GM21390 (cell line): ENCODE data around the gene CEP55.
"Not testable (repeated sequence)": the region's sequence is repeated elsewhere in the genome, so short reads cannot be mapped to it uniquely, and the experiment has no call there.

Experiments
- ATAC-seq: cut with Tn5 transposase; IDR thresholded peaks from one replicate; pipeline ENCODE4 v1.9.1; 2021; ENCODE audit not compliant: unreplicated experiment

CEP55 gene

GRCh38 chr10:93505075-93505474, 8.7 kb downstream of the CEP55 start:
- no peak for ATAC-seq

DNA sequence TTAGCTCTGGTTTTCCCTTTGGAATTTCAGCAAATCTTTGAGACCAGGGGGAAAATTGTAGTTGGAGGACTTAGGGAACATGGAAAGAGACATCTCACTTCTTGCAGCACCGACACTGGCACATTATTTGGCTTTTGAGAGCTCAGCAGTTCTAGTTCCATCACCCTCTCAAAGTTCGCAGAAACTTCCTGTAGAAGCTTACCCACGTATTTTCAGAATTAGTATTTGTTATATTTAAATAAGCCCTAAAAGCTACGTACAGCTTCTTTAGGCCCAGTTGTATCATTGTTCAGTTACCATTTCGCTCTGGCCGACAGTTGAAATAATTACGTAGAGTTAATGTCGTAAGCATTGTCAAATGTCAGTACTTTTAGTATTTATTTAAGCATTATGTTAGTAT, 13.4 kb downstream of the CEP55 start:
- no peak for ATAC-seq

DNA sequence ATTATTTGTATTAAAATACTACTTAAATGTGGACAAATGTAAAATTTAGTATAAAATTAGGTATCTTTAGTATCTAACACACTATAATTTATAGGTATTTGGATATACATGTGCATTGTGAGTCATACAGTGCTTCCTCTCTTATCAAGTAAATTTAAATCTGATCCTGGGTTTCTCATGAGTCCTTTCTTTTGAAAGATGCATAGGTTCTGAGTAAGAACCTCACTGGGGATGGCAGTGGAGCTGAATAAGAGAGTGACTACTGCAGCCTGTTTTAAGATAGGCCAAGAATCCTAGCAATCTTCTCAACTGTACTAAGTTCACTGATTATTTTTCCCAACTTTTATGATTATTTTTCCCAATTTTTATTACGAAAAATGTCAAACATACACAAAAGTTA, 16.2 kb downstream of the CEP55 start:
- ATAC-seq = no peak

DNA sequence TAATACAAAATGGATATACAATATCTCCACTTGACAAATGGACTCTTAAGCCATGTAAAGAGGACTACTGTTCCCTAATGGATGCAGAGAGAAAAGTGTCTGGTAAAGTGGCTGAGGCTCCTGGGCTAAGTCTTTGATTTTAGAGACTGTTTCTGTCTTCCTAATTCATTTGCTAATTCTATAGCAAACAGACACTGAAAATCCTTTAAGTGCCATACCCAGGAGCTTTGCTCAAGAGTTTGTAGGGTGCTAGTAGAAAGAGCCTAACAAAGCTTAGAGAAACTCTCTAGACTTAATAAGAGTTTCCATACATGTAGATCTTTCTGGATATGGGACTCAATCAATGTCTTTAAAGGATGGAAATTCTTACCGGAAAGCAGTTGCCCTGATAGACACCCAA, 16.7 kb downstream of the CEP55 start:
- no peak for ATAC-seq

DNA sequence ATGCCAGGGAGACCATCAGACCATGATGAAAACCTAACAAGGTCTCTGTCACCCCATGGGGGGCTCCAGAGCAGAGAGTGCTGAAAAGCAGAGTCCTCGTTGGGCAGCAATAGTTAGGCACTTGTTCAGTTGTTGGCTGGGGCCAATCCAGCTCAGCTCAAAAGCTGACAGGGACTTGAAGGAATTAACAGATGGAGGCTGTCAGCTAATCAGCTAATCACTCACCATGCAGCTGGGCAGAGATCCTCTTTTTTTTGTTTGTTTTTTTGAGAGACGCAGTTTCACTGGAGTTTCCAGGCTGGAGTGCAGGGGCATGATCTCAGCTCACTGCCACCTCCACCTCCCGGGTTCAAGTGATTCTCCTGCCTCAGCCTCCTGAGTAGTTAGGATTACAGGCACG, 18.1 kb downstream of the CEP55 start:
- ATAC-seq = no peak

GRCh38 chr10:93515071-93516005, 18.9 kb downstream of the CEP55 start:
- ATAC-seq = no peak

DNA sequence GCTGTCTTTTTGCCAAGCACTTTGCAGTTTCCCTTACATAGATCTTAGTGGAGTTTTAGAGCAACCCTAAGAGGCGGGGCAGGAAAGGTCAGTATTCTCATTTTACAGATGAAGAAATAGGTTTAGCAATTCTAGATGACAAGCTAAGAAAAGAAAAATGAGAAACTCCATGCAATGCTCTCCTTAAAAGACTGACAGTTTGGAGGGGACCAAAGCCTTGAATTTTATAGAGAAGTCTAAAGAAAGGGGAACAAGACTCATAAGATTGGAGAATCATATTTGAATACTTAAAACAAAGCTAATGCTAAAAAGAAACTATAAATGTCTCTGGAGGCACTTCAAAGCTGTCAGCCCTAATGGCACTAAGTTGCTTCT, 19.6 kb downstream of the CEP55 start:
- ATAC-seq = no peak

DNA sequence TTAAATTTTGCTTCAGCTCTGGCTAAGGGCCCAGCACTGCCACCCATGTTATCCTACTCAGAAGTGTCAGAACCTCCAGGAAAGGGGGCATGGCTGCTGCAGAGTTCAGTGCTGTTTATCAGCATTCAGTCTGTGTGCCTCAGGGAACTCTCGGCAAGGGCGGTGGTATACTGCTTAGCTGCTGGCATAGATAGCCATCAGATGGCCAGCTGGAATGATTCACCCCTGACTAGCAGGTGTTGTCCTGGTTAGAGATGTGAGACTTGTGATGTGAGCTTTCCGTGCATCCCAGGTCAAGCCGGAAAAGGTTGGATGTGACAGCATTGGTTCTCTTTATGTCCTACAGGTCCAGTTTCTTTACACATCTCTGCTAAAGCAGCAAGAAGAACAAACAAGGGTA, 22.1 kb downstream of the CEP55 start:
- no peak for ATAC-seq

DNA sequence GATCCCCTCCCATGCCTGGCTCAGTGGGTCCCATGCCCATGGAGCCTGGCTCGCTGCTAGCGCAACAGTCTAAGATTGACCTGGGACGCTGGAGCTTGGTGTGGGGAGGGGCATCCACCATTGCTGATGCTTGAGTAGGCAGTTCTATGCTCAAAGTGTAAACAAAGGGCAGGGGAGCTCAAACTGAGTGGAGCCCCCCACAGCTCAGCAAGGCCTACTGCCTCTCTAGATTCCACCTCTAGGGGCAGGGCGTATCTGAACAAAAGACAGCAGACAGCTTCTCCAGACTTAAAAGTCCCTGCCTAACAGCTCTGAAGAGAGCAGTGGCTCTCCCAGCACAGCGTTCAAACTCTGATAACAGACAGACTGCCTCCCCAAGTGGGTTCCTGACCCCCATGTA, 38.9 kb downstream of the CEP55 start:
- ATAC-seq = no peak

- ATAC-seq = not testable (repeated sequence)
Observed at GRCh38 chr10:93540871-93541270, 44.5 kb downstream of the CEP55 start.

GRCh38 chr10:93541402-93542357, 45.3 kb downstream of the CEP55 start:
- ATAC-seq = no peak

DNA sequence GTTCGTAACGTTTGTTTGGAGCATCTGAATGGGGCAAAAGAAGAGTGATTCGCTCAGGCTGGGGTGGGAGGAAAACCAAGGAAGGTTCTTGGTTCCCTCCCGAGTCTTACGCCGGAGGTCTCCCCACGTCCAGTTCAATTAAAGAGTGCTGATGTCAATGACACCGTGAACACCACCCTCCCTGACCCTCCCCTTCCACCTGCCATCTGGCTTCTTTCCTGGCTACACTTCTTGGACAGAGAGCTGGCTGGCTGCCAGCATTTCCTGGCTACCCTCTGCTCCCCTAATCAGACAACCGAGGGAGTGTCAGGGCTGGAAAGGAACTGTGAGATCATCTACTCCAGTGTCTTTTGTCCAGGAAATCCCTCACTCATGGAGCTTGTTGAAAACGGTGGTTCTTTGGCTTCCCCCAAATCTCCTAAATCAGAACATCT, 46.0 kb downstream of the CEP55 start:
- no peak for ATAC-seq

- ATAC-seq = not testable (repeated sequence)
Observed at GRCh38 chr10:93546995-93547394, 50.6 kb downstream of the CEP55 start.

DNA sequence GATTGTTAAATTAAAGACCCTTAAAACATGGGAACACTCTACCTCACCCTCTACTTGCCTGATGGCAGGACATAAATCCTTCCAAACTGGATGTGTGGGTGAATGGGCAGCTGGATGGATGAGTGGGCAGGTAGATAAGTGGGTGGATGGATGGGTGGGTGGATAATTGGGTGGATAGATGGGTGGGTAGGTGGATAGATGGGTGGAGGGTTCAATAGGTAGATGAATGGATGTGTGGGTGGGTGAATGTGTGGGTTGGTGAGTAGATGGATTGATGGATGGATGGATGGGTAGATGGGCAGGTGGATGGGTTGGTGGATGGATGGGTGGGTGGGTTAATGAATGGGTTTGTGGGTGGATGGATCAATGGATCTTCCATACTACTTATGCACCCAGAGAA, 51.1 kb downstream of the CEP55 start:
- ATAC-seq = no peak

DNA sequence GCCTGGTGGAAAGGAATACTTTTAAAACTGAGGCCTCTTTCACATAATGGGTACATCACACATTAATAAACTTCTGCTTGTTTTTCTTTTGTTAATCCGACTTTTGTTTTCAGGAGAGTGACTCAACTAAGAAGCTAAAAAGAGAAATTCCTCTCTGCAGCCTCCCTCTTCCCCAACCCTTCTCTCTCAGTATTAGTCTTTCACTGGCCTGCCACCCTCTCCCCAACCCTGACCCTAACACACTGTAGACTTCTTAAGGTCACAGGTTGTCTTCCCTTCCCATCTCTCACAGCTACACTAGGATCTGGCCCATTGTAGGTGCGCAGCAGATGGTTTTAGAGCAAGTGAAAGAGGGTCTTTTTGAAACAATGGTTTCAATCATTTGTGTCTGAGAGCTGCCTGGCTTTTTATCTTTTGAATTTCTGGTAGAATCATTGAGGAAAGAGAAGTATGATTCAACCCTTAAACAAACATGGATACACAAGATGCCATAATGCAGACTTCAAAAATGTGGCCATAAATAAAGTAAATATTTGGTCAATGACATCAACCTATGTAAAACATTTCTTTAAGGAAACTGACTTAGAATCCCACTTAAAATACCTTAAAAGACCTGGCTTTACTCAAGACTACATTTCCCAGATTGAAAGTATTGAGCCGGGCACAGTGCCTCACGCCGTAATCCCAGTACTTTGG, 52.1 kb downstream of the CEP55 start:
- no peak for ATAC-seq

DNA sequence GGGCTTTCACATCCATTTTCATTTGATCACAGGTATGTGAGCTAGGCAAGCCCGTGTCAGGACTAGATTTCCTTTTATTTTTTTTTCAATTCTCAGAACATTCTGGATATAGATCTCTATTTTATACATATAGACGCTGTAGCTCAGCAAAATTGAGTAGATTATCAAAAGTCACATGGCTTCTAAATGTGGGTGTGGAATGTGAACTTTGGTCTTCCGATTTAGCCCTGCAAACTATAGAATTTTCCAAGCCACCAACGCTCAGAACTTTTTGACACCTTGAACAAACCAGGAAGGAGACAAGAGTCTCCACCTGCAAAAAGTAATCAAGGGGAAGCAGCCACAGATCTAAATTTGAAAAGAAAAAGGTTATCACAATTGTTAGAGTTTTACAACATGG, 54.2 kb downstream of the CEP55 start:
- ATAC-seq = no peak

GRCh38 chr10:93552780-93553179, 56.4 kb downstream of the CEP55 start:
- ATAC-seq = no peak

DNA sequence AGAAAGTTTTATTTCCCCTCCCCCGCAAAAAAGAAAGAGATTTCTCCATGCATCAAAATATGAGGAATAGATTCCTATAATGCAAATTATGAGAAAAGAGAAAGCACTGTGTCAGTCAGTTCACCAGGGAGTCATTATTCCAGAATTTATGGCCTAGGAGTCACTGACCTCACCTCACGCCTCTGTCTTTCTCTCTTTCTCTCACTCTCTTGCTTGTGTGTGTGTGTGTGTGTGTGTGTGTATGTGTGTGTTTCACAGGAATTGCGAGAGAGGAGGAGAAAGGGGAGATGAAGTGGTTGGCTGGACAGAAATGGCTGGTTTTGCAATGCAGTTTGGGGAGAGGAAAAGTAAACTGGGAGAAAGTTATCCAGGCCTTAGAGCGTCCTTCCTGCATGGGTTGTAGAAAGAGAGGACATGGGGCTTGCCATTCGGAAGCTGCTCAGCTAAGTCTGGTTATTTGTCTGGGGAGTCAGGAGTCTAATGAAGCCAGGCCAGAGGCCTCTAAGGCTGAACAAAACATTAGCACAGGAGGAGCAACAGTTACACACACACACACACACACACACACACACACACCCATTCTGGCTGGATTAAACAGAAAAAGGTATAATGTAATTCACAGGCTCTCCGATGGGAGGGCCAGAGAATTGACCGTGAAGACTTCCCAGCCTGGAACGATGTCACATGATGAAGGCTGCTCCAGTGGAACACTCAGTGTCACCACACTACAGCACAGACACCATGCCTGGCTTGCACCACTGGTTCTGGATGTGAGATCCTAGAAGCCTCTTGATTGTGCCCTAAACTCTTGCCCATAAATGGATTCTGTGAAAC, 57.3 kb downstream of the CEP55 start:
- no peak for ATAC-seq

DNA sequence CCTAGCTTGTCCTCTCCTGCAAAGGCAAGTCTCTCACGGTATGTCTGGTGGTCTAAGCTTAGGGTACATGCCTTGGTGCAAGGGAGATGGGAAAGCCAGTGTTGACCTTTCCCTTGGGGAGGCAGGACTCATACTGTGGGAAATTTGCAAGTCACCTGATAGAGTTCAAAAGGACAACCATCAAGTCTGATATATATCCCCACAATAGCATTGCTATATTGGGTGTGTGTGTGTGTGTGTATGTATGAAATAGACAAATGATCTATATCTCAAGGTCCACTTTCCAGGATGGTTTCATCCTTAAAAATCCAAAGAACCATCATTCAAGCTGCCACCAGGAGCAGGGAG, 57.9 kb downstream of the CEP55 start:
- ATAC-seq = no peak

GRCh38 chr10:93554760-93555432, 58.5 kb downstream of the CEP55 start:
- ATAC-seq = no peak
